HepG2 (cell line): ENCODE data around the gene AGPAT3. TPM values are rescaled to one million over a fixed set of nuclear protein-coding genes. Genes with fewer than 3 reads are reported as not detected.

Experiments used
- ASH2L ChIP-seq: fragments of 300-600, 200-600 bp; sonication (generic); IDR thresholded peaks from 2 replicates; pipeline ENCODE4 v1.7.0; 2017; ENCODE audit warnings: low read depth, mild to moderate bottlenecking, moderate library complexity, mixed read lengths, low read length; ENCODE audit not compliant: insufficient read length
- BHLHE40 ChIP-seq: IDR thresholded peaks from 2 replicates; pipeline ENCODE4 v1.6.1; 2011; ENCODE audit warnings: low read length, improper control_type of control experiment
- CCDC6 ChIP-seq: sonication (generic); formaldehyde crosslinking; IDR thresholded peaks from 2 replicates; pipeline ENCODE4 v1.8.1; 2022; ENCODE audit warnings: mild to moderate bottlenecking, missing genetic modification reagents, moderate library complexity
- ERF ChIP-seq: IDR thresholded peaks from 2 replicates; pipeline ENCODE4 v1.6.1; 2018; ENCODE audit warnings: missing biosample characterization, missing genetic modification reagents
- ETV5 ChIP-seq: IDR thresholded peaks from 2 replicates; pipeline ENCODE4 v1.6.1; 2018; ENCODE audit warnings: missing biosample characterization, missing genetic modification reagents, inconsistent platforms, borderline replicate concordance
- FOXA3 ChIP-seq: IDR thresholded peaks from 2 replicates; pipeline ENCODE4 v1.6.1; 2016; ENCODE audit warnings: missing genetic modification reagents, missing compliant biosample characterization
- HNRNPH1 ChIP-seq: fragments of 200-400 bp; formaldehyde crosslinking; optimal IDR thresholded peaks from 2 replicates; pipeline ENCODE3; 2017; ENCODE audit warnings: mild to moderate bottlenecking, low read depth, low read length
- IKZF5 ChIP-seq: IDR thresholded peaks from 2 replicates; pipeline ENCODE4 v1.6.1; 2018; ENCODE audit warnings: missing genetic modification reagents, mild to moderate bottlenecking, missing compliant biosample characterization
- RBFOX2 ChIP-seq: fragments of 200-400 bp; formaldehyde crosslinking; IDR thresholded peaks from 2 replicates; pipeline ENCODE4 v1.6.1; 2017; ENCODE audit warnings: low read depth, mild to moderate bottlenecking, low read length
- RBM39 ChIP-seq: fragments of 200-400 bp; formaldehyde crosslinking; IDR thresholded peaks from one replicate; pipeline ENCODE4 v1.6.1; 2018; ENCODE audit warnings: antibody characterized with exemption, mild to moderate bottlenecking, low read depth, low read length; ENCODE audit not compliant: poor library complexity, severe bottlenecking
- TCF12 ChIP-seq, 2 experiments: fragments of 450-650 bp in 1 of 2; sonication (generic) in 1 of 2; formaldehyde crosslinking in 1 of 2; IDR thresholded peaks; 2 replicates each; pipeline versions ENCODE4 v1.6.1 to v1.8.0; 2017 to 2022; ENCODE audit warnings: antibody characterized with exemption in 1 of 2, mild to moderate bottlenecking in 1 of 2, missing genetic modification reagents in 1 of 2, moderate library complexity in 1 of 2
- ZC3H13 ChIP-seq: sonication (generic); formaldehyde crosslinking; IDR thresholded peaks from 2 replicates; pipeline ENCODE4 v1.8.1; 2023; ENCODE audit warnings: mild to moderate bottlenecking, missing genetic modification reagents, moderate library complexity
- ZNF230 ChIP-seq: sonication (generic); formaldehyde crosslinking; IDR thresholded peaks from 2 replicates; pipeline ENCODE4 v1.4.0; 2020; ENCODE audit warnings: mild to moderate bottlenecking, missing genetic modification reagents
- ZSCAN22 ChIP-seq: sonication (generic); formaldehyde crosslinking; IDR thresholded peaks from 2 replicates; pipeline ENCODE4 v1.4.0; 2020; ENCODE audit warnings: mild to moderate bottlenecking, missing genetic modification reagents
- polyA plus RNA-seq, 8 experiments: library from polyadenylated mRNA; depleted of rRNA in 3 of 8; stranded (reverse) in 7 of 8; unstranded in 1 of 8; fragments of >200 nt; fragmentation: Illumina TruSeq in 4 of 8; extraction: Trizol in 4 of 8; gene quantifications; 2 replicates each; pipeline versions ENCODE4 v1.2.1 to v1.2.3, GENCODE V29; 2011 to 2016; ENCODE audit warnings: low read depth in 4 of 8, missing spikeins in 1 of 8, mixed read lengths in 1 of 8; ENCODE audit not compliant: insufficient read depth in 1 of 8
- total RNA-seq, 5 experiments: library from RNA; depleted of rRNA; stranded (reverse); fragments of >200 nt; fragmentation: Illumina TruSeq; extraction: Trizol; gene quantifications; 2 replicates each; pipeline ENCODE4 v1.2.3, GENCODE V29; 2016; ENCODE audit warnings: low read depth in 1 of 5
- TF ChIP-seq, protein P1 (sequence below): sonication (generic); formaldehyde crosslinking; IDR thresholded peaks from 2 replicates; pipeline ENCODE4 v1.5.1; 2020; ENCODE audit warnings: mild to moderate bottlenecking, missing genetic modification reagents, moderate library complexity

AGPAT3 gene
- total and polyA plus RNA-seq, 2 of the 13 experiments (the other 11 are each of a cell fraction or from before 2014, with no cell fraction given) = 32.2 to 54.4 TPM

DNA sequence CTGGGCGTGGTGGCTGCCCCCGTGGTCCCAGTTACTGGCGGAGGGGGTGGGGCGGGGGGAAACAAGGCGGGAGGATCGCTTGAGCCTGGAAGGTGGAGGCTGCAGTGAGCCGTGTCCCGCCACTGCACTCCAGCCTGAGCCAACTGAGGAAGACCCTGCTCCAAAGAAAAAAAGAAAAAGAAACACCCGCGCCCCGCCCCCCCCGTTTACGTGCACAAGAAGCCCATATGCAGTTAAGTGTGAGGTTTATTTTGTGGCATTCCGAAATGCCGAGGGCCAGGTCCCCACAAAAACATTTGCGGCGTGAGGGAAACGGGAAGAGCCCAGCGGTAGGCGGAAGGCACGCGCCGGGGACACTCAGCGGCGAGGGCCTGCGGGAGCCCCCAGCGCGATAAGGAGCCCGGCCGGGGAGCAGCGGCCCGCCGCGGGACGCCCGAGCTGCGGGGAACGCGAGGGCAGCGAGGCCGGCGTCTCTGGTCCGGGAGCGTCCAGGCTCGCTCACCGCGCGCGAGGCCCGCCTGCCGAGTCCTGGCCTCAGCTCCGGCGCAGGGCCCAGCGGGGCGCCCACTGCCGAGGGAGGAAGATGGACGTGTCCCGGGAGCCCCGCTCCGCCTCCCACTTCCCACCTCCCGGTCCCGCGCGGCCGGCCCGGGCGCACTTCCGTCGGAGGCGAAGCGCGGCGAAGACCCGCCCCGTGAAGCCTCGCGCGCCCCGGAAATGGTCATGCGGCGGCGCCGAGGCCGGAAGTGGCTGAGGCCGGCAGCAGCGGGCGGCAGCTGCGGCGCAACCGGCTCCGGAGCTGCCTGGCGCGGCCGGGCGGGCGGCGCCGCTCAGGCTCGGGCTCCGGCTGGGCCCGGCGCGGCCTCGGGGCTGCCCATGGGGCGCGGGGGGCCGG is 146.8 kb downstream of the AGPAT3 start, which contains the start of gene TRAPPC10 (continued):
- TF ChIP-seq, protein P1, sequence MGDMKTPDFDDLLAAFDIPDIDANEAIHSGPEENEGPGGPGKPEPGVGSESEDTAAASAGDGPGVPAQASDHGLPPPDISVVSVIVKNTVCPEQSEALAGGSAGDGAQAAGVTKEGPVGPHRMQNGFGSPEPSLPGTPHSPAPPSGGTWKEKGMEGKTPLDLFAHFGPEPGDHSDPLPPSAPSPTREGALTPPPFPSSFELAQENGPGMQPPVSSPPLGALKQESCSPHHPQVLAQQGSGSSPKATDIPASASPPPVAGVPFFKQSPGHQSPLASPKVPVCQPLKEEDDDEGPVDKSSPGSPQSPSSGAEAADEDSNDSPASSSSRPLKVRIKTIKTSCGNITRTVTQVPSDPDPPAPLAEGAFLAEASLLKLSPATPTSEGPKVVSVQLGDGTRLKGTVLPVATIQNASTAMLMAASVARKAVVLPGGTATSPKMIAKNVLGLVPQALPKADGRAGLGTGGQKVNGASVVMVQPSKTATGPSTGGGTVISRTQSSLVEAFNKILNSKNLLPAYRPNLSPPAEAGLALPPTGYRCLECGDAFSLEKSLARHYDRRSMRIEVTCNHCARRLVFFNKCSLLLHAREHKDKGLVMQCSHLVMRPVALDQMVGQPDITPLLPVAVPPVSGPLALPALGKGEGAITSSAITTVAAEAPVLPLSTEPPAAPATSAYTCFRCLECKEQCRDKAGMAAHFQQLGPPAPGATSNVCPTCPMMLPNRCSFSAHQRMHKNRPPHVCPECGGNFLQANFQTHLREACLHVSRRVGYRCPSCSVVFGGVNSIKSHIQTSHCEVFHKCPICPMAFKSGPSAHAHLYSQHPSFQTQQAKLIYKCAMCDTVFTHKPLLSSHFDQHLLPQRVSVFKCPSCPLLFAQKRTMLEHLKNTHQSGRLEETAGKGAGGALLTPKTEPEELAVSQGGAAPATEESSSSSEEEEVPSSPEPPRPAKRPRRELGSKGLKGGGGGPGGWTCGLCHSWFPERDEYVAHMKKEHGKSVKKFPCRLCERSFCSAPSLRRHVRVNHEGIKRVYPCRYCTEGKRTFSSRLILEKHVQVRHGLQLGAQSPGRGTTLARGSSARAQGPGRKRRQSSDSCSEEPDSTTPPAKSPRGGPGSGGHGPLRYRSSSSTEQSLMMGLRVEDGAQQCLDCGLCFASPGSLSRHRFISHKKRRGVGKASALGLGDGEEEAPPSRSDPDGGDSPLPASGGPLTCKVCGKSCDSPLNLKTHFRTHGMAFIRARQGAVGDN (CRISPR knock-in tag) = peak; percentile 85
- TF ChIP-seq TCF12 (IDR thresholded peaks at IDR 0.05) (no peak), TCF12 (CRISPR knock-in tag; IDR thresholded peaks at IDR 0.05) (0 out of 2 replicates have a peak, but pooled peaks have one; percentile 63), ZNF230 (peak; percentile 2; the same call in 1 of the 2 replicates), ASH2L (peak; percentile 7), IKZF5 (CRISPR knock-in tag) (no peak), ZC3H13 (CRISPR knock-in tag) (peak; percentile 63; the same call in 1 of the 2 replicates), BHLHE40 (no peak), RBFOX2 (peak; percentile 91), ERF (CRISPR knock-in tag) (peak; percentile 12; the same call in 1 of the 2 replicates), ZSCAN22 (CRISPR knock-in tag) (no peak), HNRNPH1 (peak; percentile 67), ETV5 (CRISPR knock-in tag) (peak; percentile 66), CCDC6 (CRISPR knock-in tag) (peak; percentile 43; the same call in 1 of the 2 replicates), FOXA3 (CRISPR knock-in tag) (peak; percentile 17; the same call in 1 of the 2 replicates), RBM39 (peak; percentile 55)
- TF ChIP-seq, all 625 proteins: peak for 146
